Spleen (tissue), 13 donors: ENCODE measurements around the gene PTK6. TPM values are rescaled to one million over a fixed set of nuclear protein-coding genes. Genes with fewer than 3 reads are reported as not detected.

ENCODE experiments used
- DNase-seq: peaks from one replicate; pipeline ENCODE4 v3.0.0-alpha.2; 2020
- H3K27ac ChIP-seq, 8 donors: fragments of 200-600 bp; sonication (generic) in 7 of 8; 1 replicate in 4 of 8; 2 replicates in 4 of 8; pipeline versions ENCODE4 v1.5.0 to v1.8.0; 2016 to 2021; ENCODE audit warnings: inconsistent platforms in 4 of 8, mild to moderate bottlenecking in 4 of 8, moderate library complexity in 1 of 8
- H3K27me3 ChIP-seq, 7 donors: fragments of 200-600 bp; sonication (generic) in 6 of 7; replicated peaks in 1 of 7; 1 replicate in 4 of 7; 2 replicates in 3 of 7; pipeline versions ENCODE4 v1.5.0 to v1.8.0; 2016 to 2021; ENCODE audit warnings: inconsistent platforms in 3 of 7, mild to moderate bottlenecking in 1 of 7
- H3K36me3 ChIP-seq, 6 donors: fragments of 200-600 bp; sonication (generic) in 5 of 6; 1 replicate in 4 of 6; 2 replicates in 2 of 6; pipeline versions ENCODE4 v1.5.0 to v1.8.0; 2016 to 2021; ENCODE audit warnings: inconsistent platforms in 2 of 6
- H3K4me1 ChIP-seq, 6 donors: fragments of 200-600 bp; sonication (generic) in 5 of 6; 1 replicate in 3 of 6; 2 replicates in 3 of 6; pipeline versions ENCODE4 v1.5.0 to v1.8.0; 2016 to 2021; ENCODE audit warnings: inconsistent platforms in 3 of 6
- H3K4me3 ChIP-seq, 8 donors: fragments of 200-600 bp; sonication (generic) in 7 of 8; 1 replicate in 4 of 8; 2 replicates in 4 of 8; pipeline versions ENCODE4 v1.5.0 to v1.8.0; 2016 to 2021; ENCODE audit warnings: inconsistent platforms in 4 of 8, mild to moderate bottlenecking in 4 of 8, moderate library complexity in 2 of 8
- H3K9me3 ChIP-seq, 8 donors: fragments of 200-600 bp; sonication (generic) in 7 of 8; 1 replicate in 4 of 8; 2 replicates in 4 of 8; pipeline versions ENCODE4 v1.5.0 to v1.8.0; 2016 to 2021; ENCODE audit warnings: inconsistent platforms in 4 of 8
- POLR2A ChIP-seq, 3 donors: fragments of 450-650 bp; IDR thresholded peaks; one replicate each; pipeline ENCODE4 v1.5.1; 2017; ENCODE audit warnings: antibody characterized with exemption in 3 of 3, mild to moderate bottlenecking in 1 of 3
- POLR2AphosphoS5 ChIP-seq, 3 donors: sonication (generic); formaldehyde crosslinking; IDR thresholded peaks; one replicate each; pipeline ENCODE4 v1.5.1; 2017; ENCODE audit warnings: antibody characterized with exemption in 3 of 3
- WGBS, 5 donors: extraction: QIAGEN DNeasy Blood & Tissue Kit in 3 of 5; methylation state at CpG; one replicate each; pipeline versions ENCODE4 v1.1.5 to v1.1.7; 2013 to 2018; 5-methylcytosine and 5-hydroxymethylcytosine counted together
- intact Hi-C: fragments of 100-400 bp; cut with DNase I; formaldehyde crosslinking; loops from one replicate; pipeline ENCODE4 v1.15.0; 2023; ENCODE audit warnings: low total_unique reads
- long read RNA-seq, 2 donors: transcript quantifications; one replicate each; lab custom pipeline, GENCODE V29; 2026
- polyA plus RNA-seq, 3 donors: library from polyadenylated mRNA; stranded (reverse); fragments of 200-250 nt; gene quantifications; one replicate each; pipeline ENCODE4 v1.2.1, GENCODE V29; 2013
- total RNA-seq, 7 donors: library from RNA; depleted of rRNA in 3 of 7; stranded (reverse); fragments of >200 nt in 3 of 7; fragmentation: NEBNext Ultra II Directional in 4 of 7; extraction: Animal tissue kit (Norgen Biotek cat#: 25700) in 4 of 7; gene quantifications; one replicate each; pipeline versions ENCODE4 v1.1.0 to v1.2.1, GENCODE V29; 2016 to 2021
- TF ChIP-seq, protein P1 (sequence below), 11 experiments: fragments of 200-600 bp in 7 of 11; fragments of 450-650 bp in 4 of 11; sonication (generic) in 4 of 11; IDR thresholded peaks in 8 of 11; conservative IDR thresholded peaks in 3 of 11; 1 replicate in 7 of 11; 2 replicates in 4 of 11; pipeline versions ENCODE4 v1.4.0 to v1.8.0; 2016 to 2021; ENCODE audit warnings: antibody characterized with exemption in 11 of 11, inconsistent platforms in 4 of 11, mild to moderate bottlenecking in 1 of 11
- donor health status: healthy with polysubstance abuse.
- donor health status: DM: no; HTN: no; CAD: no; lungs with moderate emphysema.
- donor health status: DM: no; HTN: no; CAD: no.
- donor health status: Bipolar disorder and iron deficiency.
- donor health status: healthy.
- donor health status: DM: no; HTN: no; CAD: no.
- donor health status: DM: yes; HTN: yes; CAD: no.

Gene PTK6
- total RNA-seq = 1 to 10 TPM in 1 of 7 donors, under 1 TPM in 6; 0.20 to 1.0 (median 0.77) TPM
- polyA plus RNA-seq = under 1 TPM; 0.55 to 0.72 (median 0.64) TPM
- long read RNA-seq, donor 1 = 0 reads
- long read RNA-seq, donor 2 = 0 reads

DNA sequence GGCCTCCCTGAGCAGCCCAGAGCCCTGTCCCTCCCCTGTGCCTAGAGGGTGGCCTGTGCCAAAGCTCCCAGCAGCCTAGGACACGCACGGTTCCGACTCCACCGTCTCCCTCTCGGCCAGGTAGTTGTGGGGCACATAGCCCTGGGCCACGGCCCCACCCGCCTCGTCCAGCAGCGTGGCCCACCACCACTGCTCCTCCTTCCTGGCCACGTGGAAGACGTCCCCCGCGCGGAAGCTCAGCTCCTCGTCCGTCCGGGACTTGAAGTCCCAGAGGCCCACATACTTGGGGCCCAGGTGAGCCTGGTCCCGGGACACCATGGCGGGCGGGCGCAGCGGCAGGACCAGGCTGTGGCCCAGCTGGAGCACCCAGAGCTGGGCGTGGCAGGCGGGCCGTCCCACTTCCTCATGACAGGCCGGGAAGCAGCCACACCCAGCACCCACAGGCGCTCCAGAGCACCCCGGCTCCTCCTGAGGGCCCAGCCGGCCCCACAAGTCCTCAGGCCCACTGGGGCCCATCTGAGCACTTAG lies at the start of gene PTK6:
Gene PTK6 (minus strand): TSS at position 380 of the 528 bp plus-strand sequence. CDS start 62 bp downstream, at position 318.
- peak; percentile 90 for DNase-seq
- peak within 1 kb of the TSS; percentile 67 to 89 (median 86) for H3K27ac ChIP-seq
- H3K4me3 ChIP-seq = peak within 1 kb of the TSS; percentile 3 to 67 (median 37)

DNA sequence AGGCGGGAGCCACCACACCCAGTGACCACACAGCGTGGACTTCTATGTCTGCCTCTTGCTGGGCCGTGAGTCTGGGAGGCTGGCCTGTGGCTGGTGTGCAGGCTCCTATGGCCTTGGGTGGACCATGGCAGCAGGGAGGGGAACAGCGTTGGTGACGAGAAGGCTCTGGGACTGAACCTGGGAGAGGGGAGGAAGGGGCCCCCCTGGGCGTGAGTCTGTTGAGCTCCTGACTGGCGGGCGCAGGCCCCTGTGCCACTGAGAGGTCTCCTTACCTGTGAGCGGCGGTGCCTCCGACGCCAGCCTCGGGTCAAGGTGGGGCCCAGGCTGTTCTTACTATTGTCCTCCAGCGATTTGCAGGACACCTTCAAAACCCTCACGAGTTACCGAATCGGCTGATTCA lies 49.6 kb upstream of the PTK6 start:
- DNase-seq = no peak
- H3K36me3 ChIP-seq = peaks cover 0 to 52% (median 28%) of the 10 kb centered on the region in 6 donors
- TF ChIP-seq, protein P1, sequence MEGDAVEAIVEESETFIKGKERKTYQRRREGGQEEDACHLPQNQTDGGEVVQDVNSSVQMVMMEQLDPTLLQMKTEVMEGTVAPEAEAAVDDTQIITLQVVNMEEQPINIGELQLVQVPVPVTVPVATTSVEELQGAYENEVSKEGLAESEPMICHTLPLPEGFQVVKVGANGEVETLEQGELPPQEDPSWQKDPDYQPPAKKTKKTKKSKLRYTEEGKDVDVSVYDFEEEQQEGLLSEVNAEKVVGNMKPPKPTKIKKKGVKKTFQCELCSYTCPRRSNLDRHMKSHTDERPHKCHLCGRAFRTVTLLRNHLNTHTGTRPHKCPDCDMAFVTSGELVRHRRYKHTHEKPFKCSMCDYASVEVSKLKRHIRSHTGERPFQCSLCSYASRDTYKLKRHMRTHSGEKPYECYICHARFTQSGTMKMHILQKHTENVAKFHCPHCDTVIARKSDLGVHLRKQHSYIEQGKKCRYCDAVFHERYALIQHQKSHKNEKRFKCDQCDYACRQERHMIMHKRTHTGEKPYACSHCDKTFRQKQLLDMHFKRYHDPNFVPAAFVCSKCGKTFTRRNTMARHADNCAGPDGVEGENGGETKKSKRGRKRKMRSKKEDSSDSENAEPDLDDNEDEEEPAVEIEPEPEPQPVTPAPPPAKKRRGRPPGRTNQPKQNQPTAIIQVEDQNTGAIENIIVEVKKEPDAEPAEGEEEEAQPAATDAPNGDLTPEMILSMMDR (IDR thresholded peaks at IDR 0.05 in 8 of 11, conservative IDR thresholded peaks at IDR 0.05 in 3 of 11) = no peak
- TF ChIP-seq POLR2A (IDR thresholded peaks at IDR 0.05) (no peak), POLR2AphosphoS5 (IDR thresholded peaks at IDR 0.05) (peak in 1 of 3 donors; percentile 44)

More for the DNA sequence above, at the start of gene PTK6:
- H3K36me3 ChIP-seq = no peaks in the 10 kb centered on the region
- peaks cover 17 to 75% (median 55%) of the 10 kb centered on the region in 6 donors for H3K4me1 ChIP-seq
- TF ChIP-seq POLR2AphosphoS5 (IDR thresholded peaks at IDR 0.05) = no peak
- TF ChIP-seq, protein P1 (IDR thresholded peaks at IDR 0.05 in 8 of 11, conservative IDR thresholded peaks at IDR 0.05 in 3 of 11) = no peak
- no peak for TF ChIP-seq POLR2A (IDR thresholded peaks at IDR 0.05)
- intact Hi-C loops = loop anchor here (5.0 to 10.0 kb wide), 2 partner anchors 118 to 435 kb away; partner anchors contain the start of genes RTEL1 and STMN3
- WGBS, 5 donors = 58 to 77% (median 70%) methylated on average over 12 to 29 of the region's 29 CpGs
- H3K9me3 ChIP-seq = no peaks in the 10 kb centered on the region
- peaks cover 0 to 17% (median 0%) of the 10 kb centered on the region in 7 donors for H3K27me3 ChIP-seq

DNA sequence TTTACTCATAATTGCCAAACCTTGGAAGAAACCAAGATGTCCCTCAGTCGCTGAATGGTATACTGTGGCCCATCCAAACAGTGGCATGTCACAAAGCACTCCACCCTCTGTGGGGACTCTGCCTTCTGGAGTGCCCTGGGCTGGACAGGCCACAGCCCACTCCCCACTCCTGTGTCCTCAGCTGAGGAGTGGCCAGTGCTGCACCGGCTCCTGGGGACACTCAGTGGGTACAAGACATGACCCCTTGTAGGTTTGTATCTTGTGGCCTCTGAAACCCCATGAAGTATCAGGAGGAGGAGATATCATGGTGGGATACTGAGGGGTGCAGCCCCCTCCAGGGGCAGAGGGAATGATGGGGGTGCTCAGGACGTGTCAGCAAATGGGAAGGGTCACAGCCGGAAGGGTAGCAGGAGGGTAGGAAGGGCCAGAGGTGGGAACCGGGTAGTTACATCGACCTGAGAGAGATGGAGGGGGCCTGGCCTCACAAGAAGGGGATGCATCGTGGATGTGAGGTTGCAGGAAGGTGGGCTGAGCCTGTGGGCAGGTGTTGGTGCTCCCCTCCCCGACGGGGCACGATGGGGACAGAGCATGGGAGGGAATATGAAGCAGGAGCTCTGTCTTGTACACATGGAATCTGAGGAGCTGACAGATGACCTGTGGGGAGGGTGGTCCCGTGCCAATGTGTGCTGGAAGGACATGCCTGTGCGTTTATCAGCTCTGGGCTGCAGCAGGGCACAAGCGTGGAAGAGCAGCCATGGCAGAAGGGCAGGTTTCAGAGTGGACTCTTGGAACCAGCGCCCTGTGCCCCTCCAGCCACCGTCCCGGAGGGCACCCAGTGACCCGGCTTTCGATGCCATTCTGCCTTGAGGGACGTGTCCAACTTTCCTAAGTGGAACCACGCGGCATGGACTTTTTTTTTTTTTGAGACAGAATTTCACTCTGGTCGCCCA lies 48.7 kb upstream of the PTK6 start:
- no peaks in the 10 kb centered on the region for H3K9me3 ChIP-seq
- WGBS, 5 donors = 82 to 93% (median 88%) methylated on average over 22 of the region's 22 CpGs
- H3K36me3 ChIP-seq = peaks cover 0 to 43% (median 20%) of the 10 kb centered on the region in 6 donors
- no peak overlapping the region for H3K4me3 ChIP-seq
- peaks cover 0 to 32% (median 12%) of the 10 kb centered on the region in 6 donors for H3K4me1 ChIP-seq
- TF ChIP-seq POLR2AphosphoS5 (IDR thresholded peaks at IDR 0.05) (no peak), POLR2A (IDR thresholded peaks at IDR 0.05) (no peak)
- TF ChIP-seq, protein P1 (IDR thresholded peaks at IDR 0.05 in 8 of 11, conservative IDR thresholded peaks at IDR 0.05 in 3 of 11) = no peak
- H3K27me3 ChIP-seq = no peaks in the 10 kb centered on the region
- intact Hi-C loops = no loop called here
- no peak overlapping the region for H3K27ac ChIP-seq
- no peak for DNase-seq

More for the DNA sequence above, 49.6 kb upstream of the PTK6 start:
- Histone ChIP-seq H3K4me3 (no peak overlapping the region), H3K27ac (no peak overlapping the region), H3K9me3 (no peaks in the 10 kb centered on the region), H3K27me3 (no peaks in the 10 kb centered on the region), H3K4me1 (peaks cover 0 to 31% (median 12%) of the 10 kb centered on the region in 6 donors)
- intact Hi-C loops = no loop called here
- 88 to 99% (median 91%) methylated on average over 17 of the region's 17 CpGs for WGBS, 5 donors
